IMR-90 (cell line): ENCODE measurements around the gene TNS2. TPM values are rescaled to one million over a fixed set of nuclear protein-coding genes. Genes with fewer than 3 reads are reported as not detected.
A peak's percentile ranks its signal among the peaks of the same experiment; 100 is the strongest.

Experiments
- ATAC-seq: fragments of 200-7000 bp; cut with Tn5 transposase; 2 replicates; pipeline ENCODE4 v1.9.1; 2020; ENCODE audit warnings: low read depth, mild to moderate bottlenecking, moderate library complexity
- BruUV-seq: library from RNA; stranded (reverse); fragments of 400-500 nt; replicated peaks from 2 replicates; lab custom pipeline; 2021; lab: Mats Ljungman, UMichigan
- CTCF ChIA-PET: fragments of 300-600 bp; formaldehyde crosslinking; extraction: SDS; loops from one replicate; lab custom pipeline; 2021; ENCODE audit warnings: antibody characterized with exemption; lab: Yijun Ruan, JAX
- POLR2A ChIA-PET: fragments of 300-600 bp; sonication (Branson Sonifier 250); formaldehyde crosslinking; loops from one replicate; lab custom pipeline; 2022; ENCODE audit warnings: antibody characterized with exemption; ENCODE audit not compliant: unreplicated experiment; lab: Charles Lee
- DNase-seq: peaks from one replicate; pipeline ENCODE4 v3.0.0; 2013
- H2AFZ ChIP-seq: replicated peaks from 2 replicates; pipeline ENCODE3; 2013; ENCODE audit warnings: low read length, mild to moderate bottlenecking; ENCODE audit not compliant: poor library complexity
- H2AK5ac ChIP-seq: 2 replicates; pipeline ENCODE4 v1.6.1; 2013; ENCODE audit warnings: low read depth, low read length, inconsistent platforms
- H2AK9ac ChIP-seq: replicated peaks from 2 replicates; pipeline ENCODE3; 2013; ENCODE audit warnings: mild to moderate bottlenecking, low read depth, low read length, moderate library complexity; ENCODE audit not compliant: poor library complexity
- H2BK120ac ChIP-seq: 2 replicates; pipeline ENCODE4 v1.6.1; 2013; ENCODE audit warnings: low read depth, low read length, inconsistent platforms
- H2BK15ac ChIP-seq: 3 replicates; pipeline ENCODE4 v1.6.1; 2013; ENCODE audit warnings: low read depth, low read length, inconsistent platforms
- H2BK20ac ChIP-seq: 2 replicates; pipeline ENCODE4 v1.6.1; 2013; ENCODE audit warnings: low read depth, mild to moderate bottlenecking, inconsistent platforms, low read length, moderate library complexity
- H2BK5ac ChIP-seq: 2 replicates; pipeline ENCODE4 v1.6.1; 2013; ENCODE audit warnings: mild to moderate bottlenecking, low read depth, low read length, inconsistent platforms; ENCODE audit not compliant: poor library complexity, severe bottlenecking
- H3K14ac ChIP-seq: replicated peaks from 2 replicates; pipeline ENCODE4 v1.6.1; 2013; ENCODE audit warnings: low read depth, low read length, inconsistent platforms
- H3K18ac ChIP-seq: 2 replicates; pipeline ENCODE4 v1.6.1; 2013; ENCODE audit warnings: low read depth, low read length, control low read depth
- H3K23ac ChIP-seq: 2 replicates; pipeline ENCODE4 v1.6.1; 2013; ENCODE audit warnings: low read depth, low read length, inconsistent platforms
- H3K27ac ChIP-seq: 2 replicates; pipeline ENCODE4 v1.5.1; 2013; ENCODE audit warnings: mild to moderate bottlenecking, control low read depth, low read length; ENCODE audit not compliant: insufficient read depth
- H3K27me3 ChIP-seq: 2 replicates; pipeline ENCODE4 v1.6.1; 2013; ENCODE audit warnings: low read length; ENCODE audit not compliant: control insufficient read depth, insufficient read depth
- H3K36me3 ChIP-seq: 2 replicates; pipeline ENCODE4 v1.6.1; 2013; ENCODE audit warnings: low read length, mixed read lengths; ENCODE audit not compliant: control insufficient read depth, insufficient read depth
- H3K4ac ChIP-seq: 2 replicates; pipeline ENCODE4 v1.6.1; 2013; ENCODE audit warnings: low read depth, low read length, inconsistent platforms
- H3K4me1 ChIP-seq: 2 replicates; pipeline ENCODE4 v1.6.1; 2013; ENCODE audit warnings: low read length, mixed read lengths; ENCODE audit not compliant: control insufficient read depth, insufficient read depth
- H3K4me2 ChIP-seq: 2 replicates; pipeline ENCODE4 v1.6.1; 2013; ENCODE audit warnings: low read depth, mild to moderate bottlenecking, control low read depth, low read length, moderate library complexity
- H3K4me3 ChIP-seq: 2 replicates; pipeline ENCODE4 v1.5.1; 2013; ENCODE audit warnings: low read depth, mild to moderate bottlenecking, control low read depth, low read length, moderate library complexity; ENCODE audit not compliant: insufficient read depth
- H3K56ac ChIP-seq: 2 replicates; pipeline ENCODE4 v1.6.1; 2013; ENCODE audit warnings: low read length, inconsistent platforms; ENCODE audit not compliant: insufficient read depth; ENCODE audit errors: extremely low read depth
- H3K79me1 ChIP-seq, 2 experiments: 2 replicates each; pipeline ENCODE4 v1.6.1; 2013; ENCODE audit warnings: low read length in 2 of 2, inconsistent platforms in 1 of 2, low read depth in 1 of 2
- H3K9ac ChIP-seq: 2 replicates; pipeline ENCODE4 v1.6.1; 2013; ENCODE audit warnings: low read depth, low read length, control low read depth
- H3K9me1 ChIP-seq: 2 replicates; pipeline ENCODE4 v1.6.1; 2013; ENCODE audit warnings: low read length, inconsistent platforms; ENCODE audit not compliant: insufficient read depth
- H3K9me3 ChIP-seq: 2 replicates; pipeline ENCODE4 v1.6.1; 2013; ENCODE audit warnings: low read length; ENCODE audit not compliant: control insufficient read depth, insufficient read depth
- H4K20me1 ChIP-seq: 2 replicates; pipeline ENCODE4 v1.6.1; 2013; ENCODE audit warnings: low read length, inconsistent platforms; ENCODE audit not compliant: insufficient read depth
- H4K5ac ChIP-seq: 2 replicates; pipeline ENCODE4 v1.6.1; 2013; ENCODE audit warnings: mild to moderate bottlenecking, low read depth, low read length, control low read depth
- H4K8ac ChIP-seq, 2 experiments: 2 replicates each; pipeline ENCODE4 v1.6.1; 2013; ENCODE audit warnings: low read depth in 2 of 2, low read length in 2 of 2, control low read depth in 1 of 2, inconsistent platforms in 1 of 2
- H4K91ac ChIP-seq: 2 replicates; pipeline ENCODE4 v1.6.1; 2013; ENCODE audit warnings: low read depth, low read length, inconsistent platforms; ENCODE audit not compliant: insufficient read depth
- BHLHE40 ChIP-seq: fragments of 150-350 bp; IDR thresholded peaks from 2 replicates; pipeline ENCODE4 v1.6.1; 2016; ENCODE audit warnings: mild to moderate bottlenecking, low read depth, low read length
- CEBPB ChIP-seq: IDR thresholded peaks from 2 replicates; pipeline ENCODE4 v1.6.1; 2012; ENCODE audit warnings: low read depth, low read length, improper control_type of control experiment
- CHD1 ChIP-seq: IDR thresholded peaks from 2 replicates; pipeline ENCODE4 v1.6.1; 2012; ENCODE audit warnings: low read depth, low read length, improper control_type of control experiment
- CTCF ChIP-seq: conservative IDR thresholded peaks from 2 replicates; pipeline ENCODE4 v1.5.1; 2012; ENCODE audit warnings: mild to moderate bottlenecking, low read depth, low read length, improper control_type of control experiment
- FOS ChIP-seq: fragments of 150-350 bp; IDR thresholded peaks from 2 replicates; pipeline ENCODE4 v1.6.1; 2016; ENCODE audit warnings: low read depth, low read length
- MAFK ChIP-seq: IDR thresholded peaks from 2 replicates; pipeline ENCODE4 v1.6.1; 2012; ENCODE audit warnings: low read depth, low read length, improper control_type of control experiment
- MAZ ChIP-seq: IDR thresholded peaks from 2 replicates; pipeline ENCODE4 v1.6.1; 2012; ENCODE audit warnings: low read depth, mild to moderate bottlenecking, low read length, improper control_type of control experiment, moderate library complexity, borderline replicate concordance
- MXI1 ChIP-seq: IDR thresholded peaks from 2 replicates; pipeline ENCODE4 v1.6.1; 2012; ENCODE audit warnings: low read depth, mild to moderate bottlenecking, low read length, moderate library complexity, borderline replicate concordance
- NFE2L2 ChIP-seq: fragments of 150-350 bp; IDR thresholded peaks from 2 replicates; pipeline ENCODE4 v1.6.1; 2016; ENCODE audit warnings: low read depth, mild to moderate bottlenecking, low read length
- POLR2A ChIP-seq: IDR thresholded peaks from 2 replicates; pipeline ENCODE4 v1.6.1; 2012; ENCODE audit warnings: mild to moderate bottlenecking, low read depth, low read length
- RAD21 ChIP-seq: IDR thresholded peaks from 2 replicates; pipeline ENCODE4 v1.6.1; 2012; ENCODE audit warnings: low read length, improper control_type of control experiment
- RCOR1 ChIP-seq: IDR thresholded peaks from 2 replicates; pipeline ENCODE4 v1.6.1; 2012; ENCODE audit warnings: mild to moderate bottlenecking, low read length, improper control_type of control experiment; ENCODE audit not compliant: insufficient replicate concordance
- RFX5 ChIP-seq: IDR thresholded peaks from 2 replicates; pipeline ENCODE4 v1.8.0; 2012; ENCODE audit warnings: low read depth, mild to moderate bottlenecking, low read length, moderate library complexity
- USF2 ChIP-seq: fragments of 150-350 bp; IDR thresholded peaks from 2 replicates; pipeline ENCODE4 v1.6.1; 2017; ENCODE audit warnings: mild to moderate bottlenecking, antibody characterized with exemption, low read length, low read depth
- WGBS, 2 experiments: methylation state at CpG; one replicate each; pipeline versions ENCODE4 v1.1.5 to v1.1.7; 2013; ENCODE audit warnings: missing lambda C conversion rate in 2 of 2; ENCODE audit not compliant: insufficient read length in 1 of 2; ENCODE audit errors: extremely low coverage in 2 of 2; 5-methylcytosine and 5-hydroxymethylcytosine counted together
- dilution Hi-C: fragments of 300-500 bp; cut with HindIII; formaldehyde crosslinking; loops from one replicate; pipeline ENCODE4 v1.14.3; 2018; ENCODE audit warnings: low sequenced_read_pairs; ENCODE audit not compliant: unreplicated experiment
- in situ Hi-C: fragments of 300-500 bp; cut with MboI; formaldehyde crosslinking; loops from 3 replicates; pipeline ENCODE4 v1.14.3; 2019; ENCODE audit warnings: low sequenced_read_pairs, inconsistent platforms, mixed read lengths
- intact Hi-C: fragments of 100-400 bp; cut with micrococcal nuclease; formaldehyde crosslinking; loops from 2 replicates; pipeline ENCODE4 v1.10.0; 2022
- polyA plus RNA-seq, 3 experiments: library from polyadenylated mRNA; depleted of rRNA; stranded (reverse); fragments of >200 nt; gene quantifications; 2 replicates each; pipeline ENCODE4 v1.2.3, GENCODE V29; 2012; ENCODE audit warnings: low replicate concordance in 1 of 3
- total RNA-seq: library from RNA; depleted of rRNA; stranded (reverse); fragments of >200 nt; gene quantifications from 2 replicates; pipeline ENCODE4 v1.2.3, GENCODE V29; 2012
- TF ChIP-seq, protein P1 (sequence below): fragments of 150-350 bp; IDR thresholded peaks from 2 replicates; pipeline ENCODE4 v1.6.1; 2016; ENCODE audit warnings: low read depth, mild to moderate bottlenecking, low read length, moderate library complexity, borderline replicate concordance

The TNS2 gene
- total and polyA plus RNA-seq, 2 of the 4 experiments (the other 2 are of a cell fraction), result 10.4 to 67.2 TPM

GRCh38 chr12:53050426-53051057 lies 677 bp downstream of the TNS2 start:
- no peaks in the 10 kb centered on the region for H3K27me3 ChIP-seq
- H3K9ac ChIP-seq, result peak overlapping the region; percentile 87
- BruUV-seq, result no TSS peak
- peak overlapping the region; percentile 100 for H2AK9ac ChIP-seq
- H2BK120ac ChIP-seq, result peak overlapping the region; percentile 99
- H3K4me2 ChIP-seq, result peak overlapping the region; percentile 67
- intact Hi-C loops, result loop anchor here (5.0 kb wide), 1 partner anchor 247 kb away; the partner anchor contains the start of genes MYG1 and PFDN5
- H2BK15ac ChIP-seq, result peak overlapping the region; percentile 82; the same call in 2 of the 3 replicates
- H3K56ac ChIP-seq, result peak overlapping the region; percentile 87
- peak overlapping the region; percentile 92 for H3K23ac ChIP-seq
- peak overlapping the region; percentile 73 for H4K5ac ChIP-seq
- peaks cover 22% of the 10 kb centered on the region for H4K20me1 ChIP-seq
- peaks cover 28% of the 10 kb centered on the region for H3K9me1 ChIP-seq
- peaks cover 10 to 70% of the 10 kb centered on the region in 2 experiments; a peak in 3 of 4 replicates for H3K79me1 ChIP-seq
- H3K9me3 ChIP-seq, result no peaks in the 10 kb centered on the region
- H2AK5ac ChIP-seq, result peak overlapping the region; percentile 100
- 17% methylated on average over 1 of the region's 2 CpGs; no CpG with 5 or more reads in 1 of the 2 experiments for WGBS, 2 experiments
- H3K36me3 ChIP-seq, result peaks cover 26% of the 10 kb centered on the region
- peak overlapping the region; percentile 48 for H2BK20ac ChIP-seq
- ATAC-seq (no peak), DNase-seq (no peak)
- peak overlapping the region; percentile 82 for H2AFZ ChIP-seq
- H3K18ac ChIP-seq, result peak overlapping the region; percentile 73
- H2BK5ac ChIP-seq, result peak overlapping the region; percentile 99
- dilution Hi-C loops, result no loop called here
- peak overlapping the region; percentile 99 for H3K27ac ChIP-seq
- H3K4ac ChIP-seq, result peak overlapping the region; percentile 100
- H4K91ac ChIP-seq, result peak overlapping the region; percentile 99
- ChIA-PET POLR2A (interaction anchor here (1.8 kb wide), 1 partner anchor 28 kb away, joined by 8 read pairs; the partner anchor contains the start of gene SPRYD3), CTCF (no interaction called here)
- H3K4me3 ChIP-seq, result peak overlapping the region; percentile 57
- in situ Hi-C loops, result no loop called here
- peak overlapping the region; percentile 84 for H3K14ac ChIP-seq
- peak overlapping the region; percentile 84 to 89 for H4K8ac ChIP-seq
- peaks cover 53% of the 10 kb centered on the region for H3K4me1 ChIP-seq
- no peak for TF ChIP-seq RAD21
- TF ChIP-seq MXI1, result no peak
- no peak for TF ChIP-seq CEBPB
- no peak for TF ChIP-seq NFE2L2
- TF ChIP-seq CTCF, result no peak
- TF ChIP-seq RCOR1, result no peak
- TF ChIP-seq, protein P1, sequence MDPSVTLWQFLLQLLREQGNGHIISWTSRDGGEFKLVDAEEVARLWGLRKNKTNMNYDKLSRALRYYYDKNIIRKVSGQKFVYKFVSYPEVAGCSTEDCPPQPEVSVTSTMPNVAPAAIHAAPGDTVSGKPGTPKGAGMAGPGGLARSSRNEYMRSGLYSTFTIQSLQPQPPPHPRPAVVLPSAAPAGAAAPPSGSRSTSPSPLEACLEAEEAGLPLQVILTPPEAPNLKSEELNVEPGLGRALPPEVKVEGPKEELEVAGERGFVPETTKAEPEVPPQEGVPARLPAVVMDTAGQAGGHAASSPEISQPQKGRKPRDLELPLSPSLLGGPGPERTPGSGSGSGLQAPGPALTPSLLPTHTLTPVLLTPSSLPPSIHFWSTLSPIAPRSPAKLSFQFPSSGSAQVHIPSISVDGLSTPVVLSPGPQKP, result no peak
- TF ChIP-seq POLR2A, result no peak
- TF ChIP-seq CHD1, result no peak
- no peak for TF ChIP-seq FOS
- no peak for TF ChIP-seq BHLHE40
- no peak for TF ChIP-seq MAZ
- no peak for TF ChIP-seq USF2
- no peak for TF ChIP-seq MAFK
- TF ChIP-seq RFX5, result no peak
